Mesendoderm (in vitro differentiated cells): ENCODE results near the gene ASB9.
"Not testable (repeated sequence)": the region's sequence is repeated elsewhere in the genome, so short reads cannot be mapped to it uniquely, and the experiment has no call there.

Experiments
- DNase-seq: peaks from one replicate; pipeline ENCODE4 v3.0.0; 2013
- H2AK5ac ChIP-seq: 2 replicates; pipeline ENCODE4 v1.6.1; 2013; ENCODE audit warnings: low read length, inconsistent platforms
- H2BK120ac ChIP-seq: 2 replicates; pipeline ENCODE4 v1.6.1; 2013; ENCODE audit warnings: low read depth, mild to moderate bottlenecking, low read length, moderate library complexity, mixed read lengths
- H2BK15ac ChIP-seq: replicated peaks from 2 replicates; pipeline ENCODE4 v1.6.1; 2013; ENCODE audit warnings: low read depth, mild to moderate bottlenecking, moderate library complexity
- H2BK5ac ChIP-seq: 2 replicates; pipeline ENCODE4 v1.6.1; 2013; ENCODE audit warnings: low read length, inconsistent platforms
- H3K18ac ChIP-seq: 2 replicates; pipeline ENCODE4 v1.6.1; 2013; ENCODE audit warnings: mild to moderate bottlenecking, low read length, mixed read lengths
- H3K23ac ChIP-seq: one replicate; pipeline ENCODE4 v1.6.1; 2013; ENCODE audit warnings: low read length
- H3K27ac ChIP-seq: 2 replicates; pipeline ENCODE4 v1.5.1; 2013; ENCODE audit warnings: low read depth, mild to moderate bottlenecking, inconsistent platforms, low read length, moderate library complexity
- H3K27me3 ChIP-seq: 2 replicates; pipeline ENCODE4 v1.6.1; 2013; ENCODE audit warnings: low read length, control low read depth, mild to moderate bottlenecking, inconsistent platforms; ENCODE audit not compliant: insufficient read depth, poor library complexity
- H3K36me3 ChIP-seq: 2 replicates; pipeline ENCODE4 v1.6.1; 2013; ENCODE audit warnings: low read length, inconsistent platforms; ENCODE audit not compliant: control insufficient read depth, insufficient read depth
- H3K4ac ChIP-seq: one replicate; pipeline ENCODE4 v1.6.1; 2013; ENCODE audit warnings: low read depth, mild to moderate bottlenecking, low read length, moderate library complexity
- H3K4me1 ChIP-seq: 2 replicates; pipeline ENCODE4 v1.6.1; 2013; ENCODE audit warnings: low read depth, low read length, inconsistent platforms; ENCODE audit not compliant: control insufficient read depth
- H3K4me2 ChIP-seq: 2 replicates; pipeline ENCODE4 v1.6.1; 2013; ENCODE audit warnings: low read length
- H3K4me3 ChIP-seq: 2 replicates; pipeline ENCODE4 v1.5.1; 2013; ENCODE audit warnings: mild to moderate bottlenecking, low read length
- H3K56ac ChIP-seq: one replicate; pipeline ENCODE4 v1.6.1; 2013; ENCODE audit warnings: low read length
- H3K79me1 ChIP-seq: 2 replicates; pipeline ENCODE4 v1.6.1; 2013; ENCODE audit warnings: low read length, inconsistent platforms
- H3K79me2 ChIP-seq: 2 replicates; pipeline ENCODE4 v1.6.1; 2013; ENCODE audit warnings: mild to moderate bottlenecking, low read length; ENCODE audit not compliant: control insufficient read depth, insufficient read depth
- H3K9ac ChIP-seq: 2 replicates; pipeline ENCODE4 v1.6.1; 2013; ENCODE audit warnings: low read length, inconsistent platforms
- H4K5ac ChIP-seq: one replicate; pipeline ENCODE4 v1.6.1; 2013; ENCODE audit warnings: low read length
- H4K8ac ChIP-seq: one replicate; pipeline ENCODE4 v1.6.1; 2013; ENCODE audit warnings: low read depth, mild to moderate bottlenecking, control low read depth, low read length, moderate library complexity
- WGBS: extraction: QIAGEN DNeasy Blood & Tissue Kit; methylation state at CpG from one replicate; pipeline ENCODE4 v1.1.7; 2013; ENCODE audit warnings: low lambda C conversion rate, missing lambda C conversion rate; ENCODE audit not compliant: insufficient coverage; ENCODE audit errors: extremely low coverage; 5-methylcytosine and 5-hydroxymethylcytosine counted together

The ASB9 gene

GRCh38 chrX:15293451-15293850, 23.6 kb upstream of the ASB9 start:
- Histone ChIP-seq H4K5ac (no peak overlapping the region), H3K79me1 (no peaks in the 10 kb centered on the region), H2BK15ac (no peak overlapping the region), H3K4me3 (no peak overlapping the region), H3K27ac (no peak overlapping the region), H2BK120ac (no peak overlapping the region), H3K36me3 (no peaks in the 10 kb centered on the region), H2AK5ac (no peak overlapping the region), H2BK5ac (no peak overlapping the region), H3K4ac (no peak overlapping the region), H3K23ac (no peak overlapping the region), H4K8ac (no peak overlapping the region), H3K27me3 (no peaks in the 10 kb centered on the region), H3K4me1 (no peaks in the 10 kb centered on the region), H3K9ac (no peak overlapping the region), H3K4me2 (no peak overlapping the region), H3K18ac (no peak overlapping the region), H3K79me2 (no peaks in the 10 kb centered on the region), H3K56ac (no peak overlapping the region)
- WGBS, result no CpG with 5 or more reads among the region's 2 CpGs
- DNase-seq, result no peak

- no peaks in the 10 kb centered on the region for H3K36me3 ChIP-seq
- no peak overlapping the region for H3K4me3 ChIP-seq
- H3K27ac ChIP-seq, result no peak overlapping the region
- no peak overlapping the region for H3K56ac ChIP-seq
- no peak overlapping the region for H3K18ac ChIP-seq
- H3K23ac ChIP-seq, result no peak overlapping the region
- DNase-seq, result no peak
- H3K4me2 ChIP-seq, result no peak overlapping the region
- H3K79me1 ChIP-seq, result no peaks in the 10 kb centered on the region
- H3K9ac ChIP-seq, result no peak overlapping the region
- no CpG with 5 or more reads among the region's 3 CpGs for WGBS
- no peak overlapping the region for H2AK5ac ChIP-seq
- H3K4ac ChIP-seq, result no peak overlapping the region
- H2BK120ac ChIP-seq, result no peak overlapping the region
- no peak overlapping the region for H2BK5ac ChIP-seq
- H3K27me3 ChIP-seq, result no peaks in the 10 kb centered on the region
- H3K4me1 ChIP-seq, result no peaks in the 10 kb centered on the region
- no peak overlapping the region for H2BK15ac ChIP-seq
- H4K8ac ChIP-seq, result no peak overlapping the region
- no peak overlapping the region for H4K5ac ChIP-seq
- H3K79me2 ChIP-seq, result no peaks in the 10 kb centered on the region
Observed at GRCh38 chrX:15292861-15293260, 23.0 kb upstream of the ASB9 start.

- no peaks in the 10 kb centered on the region for H3K4me1 ChIP-seq
- H3K9ac ChIP-seq, result no peak overlapping the region
- no peaks in the 10 kb centered on the region for H3K27me3 ChIP-seq
- no peak overlapping the region for H3K4ac ChIP-seq
- H2BK15ac ChIP-seq, result no peak overlapping the region
- no peaks in the 10 kb centered on the region for H3K79me1 ChIP-seq
- H2BK120ac ChIP-seq, result no peak overlapping the region
- no peak for DNase-seq
- no peak overlapping the region for H3K23ac ChIP-seq
- H3K79me2 ChIP-seq, result no peaks in the 10 kb centered on the region
- H4K5ac ChIP-seq, result no peak overlapping the region
- no peak overlapping the region for H2AK5ac ChIP-seq
- H3K27ac ChIP-seq, result no peak overlapping the region
- no peak overlapping the region for H3K4me2 ChIP-seq
- no peak overlapping the region for H3K4me3 ChIP-seq
- no peaks in the 10 kb centered on the region for H3K36me3 ChIP-seq
- H3K56ac ChIP-seq, result no peak overlapping the region
- no peak overlapping the region for H3K18ac ChIP-seq
- H2BK5ac ChIP-seq, result no peak overlapping the region
- no CpG with 5 or more reads among the region's 1 CpG for WGBS
- H4K8ac ChIP-seq, result no peak overlapping the region
Observed at GRCh38 chrX:15277604-15278003, 7.7 kb upstream of the ASB9 start.

GRCh38 chrX:15274946-15275345, 5.1 kb upstream of the ASB9 start:
- Histone ChIP-seq H3K4me1 (no peaks in the 10 kb centered on the region), H2AK5ac (no peak overlapping the region), H4K8ac (no peak overlapping the region), H3K9ac (no peak overlapping the region), H3K4me2 (no peak overlapping the region), H2BK120ac (no peak overlapping the region), H3K36me3 (no peaks in the 10 kb centered on the region), H3K23ac (no peak overlapping the region), H2BK5ac (no peak overlapping the region), H3K56ac (no peak overlapping the region), H3K79me1 (no peaks in the 10 kb centered on the region), H3K27ac (no peak overlapping the region), H3K4ac (no peak overlapping the region), H3K79me2 (no peaks in the 10 kb centered on the region), H3K4me3 (no peak overlapping the region), H2BK15ac (no peak overlapping the region), H3K27me3 (no peaks in the 10 kb centered on the region), H3K18ac (no peak overlapping the region), H4K5ac (no peak overlapping the region)
- WGBS, result no CpG with 5 or more reads among the region's 2 CpGs
- no peak for DNase-seq

GRCh38 chrX:15273275-15273674, 3.4 kb upstream of the ASB9 start:
- H3K27ac ChIP-seq, result not testable (repeated sequence)

GRCh38 chrX:15271757-15272156, 1.9 kb upstream of the ASB9 start:
- no CpG with 5 or more reads among the region's 1 CpG for WGBS
- H4K5ac ChIP-seq, result no peak overlapping the region
- no peak overlapping the region for H3K4me3 ChIP-seq
- H3K36me3 ChIP-seq, result no peaks in the 10 kb centered on the region
- no peak overlapping the region for H3K4ac ChIP-seq
- no peak overlapping the region for H3K4me2 ChIP-seq
- H3K27ac ChIP-seq, result no peak overlapping the region
- no peaks in the 10 kb centered on the region for H3K79me2 ChIP-seq
- no peak overlapping the region for H3K18ac ChIP-seq
- no peak overlapping the region for H2BK120ac ChIP-seq
- H4K8ac ChIP-seq, result no peak overlapping the region
- no peaks in the 10 kb centered on the region for H3K4me1 ChIP-seq
- no peak overlapping the region for H3K23ac ChIP-seq
- H3K79me1 ChIP-seq, result no peaks in the 10 kb centered on the region
- no peak for DNase-seq
- no peak overlapping the region for H3K9ac ChIP-seq
- H2BK5ac ChIP-seq, result no peak overlapping the region
- H2BK15ac ChIP-seq, result no peak overlapping the region
- H3K56ac ChIP-seq, result no peak overlapping the region
- no peaks in the 10 kb centered on the region for H3K27me3 ChIP-seq
- no peak overlapping the region for H2AK5ac ChIP-seq

More at GRCh38 chrX:15273275-15273674, 3.4 kb upstream of the ASB9 start:
- not testable (repeated sequence) for DNase-seq, H3K9ac ChIP-seq, H3K4me3 ChIP-seq, H3K56ac ChIP-seq, H3K27me3 ChIP-seq, H2BK5ac ChIP-seq, H3K4me1 ChIP-seq, H3K18ac ChIP-seq, H3K4me2 ChIP-seq, H3K23ac ChIP-seq, H3K36me3 ChIP-seq, H4K5ac ChIP-seq, H3K79me2 ChIP-seq, H2BK15ac ChIP-seq, H3K79me1 ChIP-seq, H2BK120ac ChIP-seq, H2AK5ac ChIP-seq, H4K8ac ChIP-seq, H3K4ac ChIP-seq
- WGBS, result no CpG with 5 or more reads among the region's 10 CpGs
